NT2/D1 (cell line): ENCODE measurements around the gene MLF1.

Source experiments
- SUZ12 ChIP-seq: IDR thresholded peaks from 2 replicates; pipeline ENCODE4 v1.6.1; 2011; ENCODE audit not compliant: insufficient read length, insufficient read depth; ENCODE audit errors: extremely low read depth
- ZNF274 ChIP-seq: IDR thresholded peaks from 2 replicates; pipeline ENCODE4 v1.6.1; 2011; ENCODE audit warnings: mild to moderate bottlenecking, low read depth, low read length

- no peak for TF ChIP-seq ZNF274
- no peak for TF ChIP-seq SUZ12
These were observed 31.5 kb upstream of the MLF1 start for GRCh38 chr3:158539414-158540014.
